Ovary (tissue), 3 donors: Measurements from ENCODE around the gene RCOR2.

Experiments used
- POLR2A ChIP-seq: fragments of 450-650 bp; IDR thresholded peaks from one replicate; pipeline ENCODE4 v1.6.1; 2017; ENCODE audit warnings: antibody characterized with exemption, mild to moderate bottlenecking, moderate library complexity
- TF ChIP-seq, protein P1 (sequence below), 3 donors: fragments of 450-650 bp in 2 of 3; fragments of 200-600 bp in 1 of 3; IDR thresholded peaks; one replicate each; pipeline versions ENCODE4 v1.5.1 to v1.8.0; 2016 to 2022; ENCODE audit warnings: antibody characterized with exemption in 3 of 3, mild to moderate bottlenecking in 1 of 3
- donor health status: DM: no; HTN: no; CAD: no.

DNA sequence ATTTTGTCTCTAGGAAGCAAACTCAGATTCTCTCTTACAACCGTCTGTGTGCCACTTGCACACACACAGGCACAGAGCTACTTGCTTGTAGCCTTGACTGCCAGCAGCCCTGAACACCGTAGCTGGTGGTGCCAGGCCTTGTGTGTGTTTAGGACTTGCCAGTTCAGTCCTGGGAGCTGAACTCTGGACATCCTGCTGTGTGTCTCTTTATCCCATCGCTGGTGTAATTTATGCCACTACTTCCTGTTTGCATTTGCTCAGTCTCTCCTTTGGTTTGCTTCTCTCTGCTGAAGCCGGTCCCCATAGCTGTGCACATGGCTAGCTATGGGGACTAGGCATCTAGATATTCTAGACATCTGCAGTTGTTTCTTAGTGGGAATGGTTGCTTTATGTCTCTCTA, 54.0 kb downstream of the RCOR2 start:
- TF ChIP-seq, protein P1, sequence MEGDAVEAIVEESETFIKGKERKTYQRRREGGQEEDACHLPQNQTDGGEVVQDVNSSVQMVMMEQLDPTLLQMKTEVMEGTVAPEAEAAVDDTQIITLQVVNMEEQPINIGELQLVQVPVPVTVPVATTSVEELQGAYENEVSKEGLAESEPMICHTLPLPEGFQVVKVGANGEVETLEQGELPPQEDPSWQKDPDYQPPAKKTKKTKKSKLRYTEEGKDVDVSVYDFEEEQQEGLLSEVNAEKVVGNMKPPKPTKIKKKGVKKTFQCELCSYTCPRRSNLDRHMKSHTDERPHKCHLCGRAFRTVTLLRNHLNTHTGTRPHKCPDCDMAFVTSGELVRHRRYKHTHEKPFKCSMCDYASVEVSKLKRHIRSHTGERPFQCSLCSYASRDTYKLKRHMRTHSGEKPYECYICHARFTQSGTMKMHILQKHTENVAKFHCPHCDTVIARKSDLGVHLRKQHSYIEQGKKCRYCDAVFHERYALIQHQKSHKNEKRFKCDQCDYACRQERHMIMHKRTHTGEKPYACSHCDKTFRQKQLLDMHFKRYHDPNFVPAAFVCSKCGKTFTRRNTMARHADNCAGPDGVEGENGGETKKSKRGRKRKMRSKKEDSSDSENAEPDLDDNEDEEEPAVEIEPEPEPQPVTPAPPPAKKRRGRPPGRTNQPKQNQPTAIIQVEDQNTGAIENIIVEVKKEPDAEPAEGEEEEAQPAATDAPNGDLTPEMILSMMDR (IDR thresholded peaks at IDR 0.05): no peak
- no peak for TF ChIP-seq POLR2A
